ENCODE measurements around the gene NAPEPLD.
"Not testable (repeated sequence)": the region's sequence is repeated elsewhere in the genome, so short reads cannot be mapped to it uniquely, and the experiment has no call there.

Gene NAPEPLD

DNA sequence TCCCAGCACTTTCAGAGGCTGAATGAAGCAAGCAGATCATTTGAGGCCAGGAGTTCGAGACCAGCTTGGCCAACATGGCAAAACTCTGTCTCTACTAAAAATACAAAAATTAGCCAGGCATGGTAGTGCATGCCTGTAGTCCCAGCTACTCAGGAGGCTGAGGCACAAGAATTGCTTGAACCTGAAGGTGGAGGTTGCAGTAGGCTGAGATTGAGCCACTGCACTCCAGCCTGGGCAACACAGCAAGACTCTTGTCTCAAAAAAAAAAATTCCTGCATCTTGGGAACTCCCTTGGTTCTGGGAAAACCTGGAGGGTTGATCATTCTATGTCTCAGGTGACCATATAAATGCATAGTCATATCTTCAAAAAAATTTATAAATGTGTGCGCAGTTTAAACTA lies 4.1 kb downstream of the NAPEPLD start:
- not testable (repeated sequence) for DNase-seq

DNA sequence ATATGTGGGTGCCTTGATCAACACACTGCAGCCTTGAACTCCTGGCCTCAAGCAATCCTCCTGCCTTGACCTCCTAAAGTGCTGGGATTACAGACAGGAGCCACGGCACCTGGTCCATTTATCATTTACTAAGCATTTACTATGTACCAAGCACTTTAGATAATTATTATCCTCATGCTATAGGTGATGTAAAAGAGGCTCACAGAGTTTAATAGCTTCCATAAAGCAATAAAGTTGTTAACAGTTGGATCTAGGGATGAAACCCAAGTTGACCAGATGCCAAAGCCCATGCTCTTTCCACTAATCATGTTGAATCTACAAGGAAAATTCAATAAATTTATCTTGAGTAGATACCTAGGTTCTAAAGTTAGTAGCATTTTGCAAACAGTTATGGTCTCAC lies 5.0 kb downstream of the NAPEPLD start:
- no peak for DNase-seq

DNA sequence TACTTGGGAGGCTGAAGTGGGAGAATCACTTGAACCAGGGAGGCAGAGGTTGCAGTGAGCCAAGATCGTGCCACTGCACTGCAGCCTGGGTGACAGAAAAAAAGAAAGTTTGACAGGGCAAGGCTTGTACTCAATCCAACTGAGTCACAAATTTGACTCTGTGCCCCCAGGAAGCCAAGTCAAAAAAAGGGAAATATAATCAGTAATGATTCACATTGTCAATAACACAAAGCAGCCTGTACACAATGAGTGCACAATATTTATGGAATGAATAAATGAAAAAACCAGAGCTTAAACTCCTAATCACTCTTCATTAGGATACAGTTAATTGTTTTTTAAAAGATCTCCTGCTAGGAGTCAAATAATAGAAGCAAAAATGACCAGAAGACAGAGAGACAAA lies 6.4 kb downstream of the NAPEPLD start:
- DNase-seq, result no peak

DNA sequence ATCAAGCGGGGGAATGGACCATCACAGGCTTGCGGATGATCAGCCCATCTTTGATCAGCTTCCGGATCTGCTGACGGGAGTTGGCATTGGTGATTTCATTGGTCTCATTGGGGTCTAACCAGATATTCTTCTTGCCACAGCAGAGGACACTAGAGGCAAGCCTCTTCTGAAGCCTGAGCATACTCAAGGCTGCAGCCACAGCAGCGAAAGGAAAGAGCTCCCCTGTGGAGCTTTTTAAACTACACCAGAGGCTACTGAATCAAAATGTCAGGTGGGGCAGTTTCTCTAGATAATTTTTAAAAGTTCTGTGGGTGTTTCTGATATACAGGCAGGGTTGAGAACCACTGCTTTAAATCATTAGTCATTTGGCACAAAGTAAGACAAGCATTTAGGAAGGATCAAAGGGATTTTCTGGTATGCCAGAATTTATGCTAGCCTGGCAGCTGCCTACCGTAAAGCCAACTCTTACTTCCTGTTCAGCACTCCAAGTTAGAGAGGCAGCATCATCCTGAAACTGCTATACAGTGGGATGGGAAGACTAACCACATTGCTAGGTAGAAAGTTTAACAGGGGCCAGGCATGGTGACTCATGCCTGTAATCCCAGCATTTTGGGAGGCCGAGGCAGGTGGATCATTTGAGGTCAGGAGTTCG lies 7.0 kb downstream of the NAPEPLD start:
- no peak for DNase-seq

DNA sequence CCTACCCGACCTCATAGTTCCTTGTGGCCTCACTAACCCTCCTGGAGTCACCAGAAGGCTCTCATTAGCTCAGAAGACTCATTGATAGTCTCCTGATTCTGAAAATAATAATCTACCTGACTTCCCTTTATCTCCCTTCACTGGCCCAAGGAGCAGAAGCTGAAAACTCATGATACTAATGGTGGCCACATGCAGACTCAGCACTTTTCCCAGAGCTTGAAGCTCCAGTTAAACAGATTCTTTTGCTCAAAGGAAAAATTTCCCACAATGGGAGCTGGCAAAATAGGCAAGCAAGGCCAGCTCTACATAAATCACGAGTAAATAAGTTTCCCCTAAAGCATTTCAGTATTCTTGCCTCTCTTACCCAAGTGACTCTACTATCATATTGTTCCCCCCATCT lies 8.2 kb downstream of the NAPEPLD start:
- DNase-seq, result no peak

DNA sequence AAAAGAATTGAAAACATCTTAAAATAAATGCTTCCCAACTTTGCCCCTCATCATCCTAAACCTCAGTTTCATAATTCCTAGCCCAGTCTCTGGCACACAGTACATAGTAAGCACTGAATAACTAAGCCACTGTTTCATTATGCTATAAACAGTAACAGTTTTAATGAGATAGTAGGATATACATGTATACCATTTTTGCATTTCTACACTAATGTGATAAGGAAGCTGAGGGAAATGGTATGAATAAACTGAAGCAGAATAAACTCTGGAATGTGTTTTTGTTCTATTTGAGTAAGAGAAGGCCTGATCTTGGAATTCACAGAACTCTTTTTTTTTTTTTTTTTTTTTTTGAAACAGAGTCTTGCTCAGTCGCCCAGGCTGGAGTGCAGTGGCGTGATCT lies 8.8 kb downstream of the NAPEPLD start:
- no peak for DNase-seq

DNA sequence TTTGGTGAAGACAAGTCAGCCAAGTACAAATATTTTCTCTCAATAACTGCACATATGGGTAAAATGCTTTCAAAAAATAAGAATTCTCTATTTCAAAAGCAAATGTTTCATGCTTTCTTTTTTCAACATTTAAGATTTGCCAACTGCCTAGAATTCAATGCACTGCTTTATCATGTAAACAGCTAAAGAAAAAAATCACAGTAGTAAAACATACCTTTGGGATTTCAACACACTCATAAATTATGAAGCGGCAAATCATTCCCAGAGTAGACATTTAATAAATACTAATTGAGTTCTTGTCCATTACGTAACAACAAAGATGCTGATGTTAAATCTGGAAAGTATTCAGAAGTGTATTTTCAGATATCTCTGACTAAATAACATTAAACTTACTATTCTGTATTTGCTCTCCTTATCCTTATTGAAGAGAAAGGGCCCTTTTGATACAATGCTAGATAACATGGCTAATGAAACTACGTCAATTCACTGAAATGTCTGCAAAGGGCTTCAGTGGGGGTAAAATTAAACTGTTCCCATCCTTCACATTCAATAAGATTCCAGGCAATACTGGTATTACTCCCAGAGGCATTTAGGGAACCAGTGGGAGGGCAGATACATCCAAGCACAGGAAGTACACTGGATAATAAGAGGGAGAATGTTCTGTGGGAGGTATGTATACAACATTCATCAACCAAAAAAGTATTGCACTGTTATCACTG lies 13.9 kb downstream of the NAPEPLD start:
- DNase-seq, result no peak

DNA sequence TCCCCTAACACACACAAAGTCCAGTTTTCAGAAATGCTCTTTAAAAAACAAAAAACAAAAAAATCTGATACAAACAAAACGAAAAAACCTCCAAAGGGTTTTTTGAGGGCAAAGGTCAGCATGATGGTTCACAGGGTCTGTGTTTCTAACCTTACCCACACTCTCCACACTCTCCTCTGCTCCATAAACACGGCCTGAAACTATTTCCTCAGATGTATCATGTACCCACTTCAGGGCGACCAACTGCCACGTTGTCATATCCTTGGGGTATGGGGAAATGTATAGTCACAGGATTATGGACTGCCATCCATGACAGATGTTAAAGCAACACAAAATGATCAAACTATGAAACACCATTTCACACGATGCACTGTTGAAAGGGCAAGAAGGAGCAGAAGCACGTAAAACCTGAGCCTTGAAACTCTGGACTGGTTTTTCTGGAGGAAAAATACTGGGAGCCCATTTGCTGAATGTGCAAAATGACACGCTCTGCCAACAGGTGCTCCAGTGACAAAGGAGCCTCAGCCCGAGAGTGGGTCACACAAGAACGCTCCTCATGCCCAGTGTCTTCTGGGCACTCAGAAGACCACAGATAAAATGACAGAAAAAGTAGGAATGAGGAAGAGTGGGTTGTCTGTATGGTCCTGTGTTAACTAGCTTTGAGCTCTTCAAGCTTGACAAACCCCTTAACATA lies 15.8 kb downstream of the NAPEPLD start:
- DNase-seq, result no peak

DNA sequence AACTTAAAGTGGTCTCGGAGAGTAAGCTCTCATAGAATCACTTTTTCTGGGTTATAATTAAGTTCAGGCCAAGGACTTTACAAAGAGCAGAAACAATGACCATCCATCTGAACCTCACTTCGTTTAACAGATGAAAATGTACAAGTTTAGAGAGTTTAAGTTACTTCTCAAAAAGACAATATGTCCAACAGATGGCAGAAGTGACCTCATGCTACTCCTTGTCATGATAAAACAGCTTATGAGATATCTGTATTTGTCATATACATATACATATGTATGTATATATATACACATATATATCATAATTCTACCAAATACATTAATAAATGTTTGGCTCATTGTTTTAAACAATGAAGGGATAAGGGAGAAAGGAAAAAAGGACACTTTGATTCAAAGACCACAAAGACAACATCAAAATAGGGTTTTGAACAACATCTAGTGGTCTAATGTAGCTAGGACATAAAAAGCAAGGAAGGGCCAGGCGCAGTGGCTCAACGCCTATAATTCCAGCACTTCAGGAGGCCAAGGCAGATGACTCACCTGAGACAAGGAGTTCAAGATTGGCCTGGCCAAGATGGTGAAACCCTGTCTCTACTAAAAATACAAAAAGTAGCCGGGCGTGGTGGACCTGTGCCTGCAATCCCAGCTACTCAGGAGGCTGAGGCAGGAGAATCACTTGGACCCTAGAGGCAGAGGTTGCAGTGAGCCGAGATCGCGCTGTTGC lies 17.8 kb downstream of the NAPEPLD start:
- no peak for DNase-seq

DNA sequence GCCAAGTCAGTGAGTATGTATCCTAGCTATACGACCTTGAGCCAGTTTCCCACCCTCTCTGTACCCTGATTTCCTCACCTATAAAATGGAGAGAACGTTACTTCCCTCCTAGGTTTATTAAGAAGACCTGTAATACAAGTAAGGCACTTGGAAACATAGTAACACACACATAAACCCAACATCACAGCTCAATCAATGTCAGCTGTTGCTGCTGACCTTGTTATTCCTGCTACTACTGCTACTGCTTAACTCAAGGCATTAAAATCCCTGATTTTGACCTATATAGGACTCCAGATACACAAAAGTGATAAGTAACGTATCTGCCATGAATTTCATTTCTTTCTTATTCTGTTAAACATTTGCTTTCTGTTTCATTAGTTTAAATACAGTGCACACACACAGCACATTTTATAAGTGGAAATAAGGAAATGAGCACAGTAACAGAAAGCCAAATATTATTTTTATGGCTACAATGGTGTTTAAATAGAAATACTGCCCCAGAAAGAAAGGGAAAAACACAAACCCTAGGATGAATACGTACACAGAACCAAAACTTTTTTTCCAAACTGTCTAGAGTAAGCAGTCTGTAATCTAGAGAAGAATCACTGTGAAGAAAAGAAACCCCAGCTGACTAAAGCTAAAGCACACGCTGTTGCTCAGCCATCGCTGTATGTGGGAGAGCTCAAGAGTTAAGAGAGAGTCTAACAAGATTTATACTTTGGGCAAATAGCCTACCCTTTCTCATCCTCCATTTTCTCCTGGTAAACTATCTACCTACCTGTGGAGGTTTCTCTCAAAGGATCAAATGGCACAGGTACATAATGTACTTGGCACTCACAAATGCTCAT lies 19.0 kb downstream of the NAPEPLD start:
- DNase-seq, result no peak

DNA sequence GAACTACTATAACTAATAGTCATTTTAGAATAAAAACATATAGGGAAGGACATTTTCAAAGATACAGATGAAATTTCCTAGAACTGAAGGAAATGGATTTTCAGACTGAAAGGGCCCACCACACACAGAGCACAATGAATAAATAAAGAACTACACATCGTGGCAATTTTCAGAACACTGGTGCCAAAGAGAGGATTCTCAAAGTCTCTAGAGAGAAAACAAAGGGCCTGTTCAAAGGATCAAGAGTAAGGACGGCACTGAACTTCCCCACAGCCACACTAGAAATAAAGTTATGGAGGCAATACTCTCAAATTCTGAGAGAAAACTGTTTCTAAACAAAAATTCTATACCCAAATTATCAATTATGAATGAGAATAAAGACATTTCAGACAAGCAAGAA lies 21.9 kb downstream of the NAPEPLD start:
- DNase-seq, result peak in 4 of 51 donors; percentile 18 to 71 (median 42)

DNA sequence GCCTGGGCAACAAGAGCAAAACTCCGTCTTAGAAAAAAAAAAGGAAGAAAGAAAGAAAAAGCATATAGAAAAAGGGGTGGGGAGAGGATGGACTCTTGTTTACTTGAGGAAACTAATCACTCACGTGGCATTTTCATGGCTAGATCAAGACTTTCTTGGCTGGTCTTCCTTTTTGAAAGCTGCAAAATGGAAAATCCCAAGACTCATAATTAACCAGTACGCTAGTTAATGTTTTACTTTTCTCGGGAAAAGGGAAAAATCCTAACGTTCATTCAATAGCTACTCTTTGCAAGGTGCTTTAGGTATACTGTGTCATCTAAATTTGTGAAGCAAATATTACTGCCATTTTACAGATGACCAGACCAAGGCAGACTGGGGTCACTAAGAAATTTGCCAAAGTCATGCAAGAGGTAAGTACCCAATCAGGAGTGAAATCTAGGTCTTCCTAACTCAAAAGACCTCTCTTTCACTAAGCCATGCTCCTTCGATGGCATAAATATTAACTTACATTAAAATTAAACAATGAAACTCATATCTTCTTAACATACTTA lies 24.4 kb downstream of the NAPEPLD start:
- DNase-seq, result no peak

DNA sequence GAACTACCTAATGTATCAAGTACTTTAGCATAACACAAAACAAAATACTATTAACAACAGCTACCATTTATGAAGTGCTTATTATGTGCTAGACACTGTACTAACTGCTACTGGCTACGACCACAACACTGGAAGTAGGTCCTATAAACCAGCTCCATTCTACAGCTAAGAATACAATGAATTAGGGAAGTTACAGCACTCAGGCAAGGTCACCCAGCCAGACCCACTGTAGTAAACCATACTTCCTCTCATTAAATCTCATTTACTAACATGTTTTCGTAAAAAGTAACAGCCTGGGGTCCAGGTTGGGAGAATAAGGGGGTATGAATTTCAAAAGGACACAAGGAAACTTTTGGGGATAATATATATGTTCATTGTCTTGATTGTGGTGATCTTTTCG lies 25.4 kb downstream of the NAPEPLD start:
- no peak for DNase-seq

DNA sequence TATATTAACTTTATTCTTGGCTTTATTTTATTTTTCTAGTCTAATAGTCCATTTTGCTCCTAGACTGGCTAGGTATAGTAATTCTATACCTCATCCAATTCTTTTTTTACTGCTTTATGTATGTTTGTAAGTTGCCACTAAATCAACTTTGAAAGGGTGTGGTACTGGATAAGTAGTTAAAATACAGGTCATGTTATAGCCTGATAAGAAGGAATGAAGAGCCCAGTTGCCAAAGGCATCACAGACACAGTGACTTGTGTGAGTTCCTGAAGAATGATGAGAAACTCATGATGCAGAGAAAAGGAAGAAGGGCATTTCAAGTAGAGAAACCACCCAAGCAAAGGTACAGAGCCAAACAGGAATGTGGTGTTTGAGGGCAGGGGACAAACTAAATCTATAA lies 27.3 kb downstream of the NAPEPLD start:
- DNase-seq, result no peak

DNA sequence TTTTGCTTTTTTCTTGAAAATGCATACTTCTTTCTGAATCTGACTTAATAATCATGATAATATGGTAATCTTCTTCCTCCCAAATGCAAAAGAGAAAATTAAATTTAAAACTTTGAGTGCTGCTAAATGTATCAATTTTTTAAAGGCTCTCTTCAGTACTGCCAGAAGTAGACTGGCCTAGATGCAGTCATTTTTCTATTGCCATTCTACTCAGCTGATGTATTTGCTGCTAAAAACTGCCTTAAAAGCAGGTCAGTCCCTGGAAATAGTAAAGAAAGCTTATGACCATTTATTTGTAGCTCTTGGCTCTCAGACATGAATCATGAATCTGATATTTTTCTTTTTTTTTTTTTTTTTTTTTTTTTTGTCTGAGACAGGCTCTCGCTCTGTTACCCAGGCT lies 28.5 kb downstream of the NAPEPLD start:
- DNase-seq, result no peak

DNA sequence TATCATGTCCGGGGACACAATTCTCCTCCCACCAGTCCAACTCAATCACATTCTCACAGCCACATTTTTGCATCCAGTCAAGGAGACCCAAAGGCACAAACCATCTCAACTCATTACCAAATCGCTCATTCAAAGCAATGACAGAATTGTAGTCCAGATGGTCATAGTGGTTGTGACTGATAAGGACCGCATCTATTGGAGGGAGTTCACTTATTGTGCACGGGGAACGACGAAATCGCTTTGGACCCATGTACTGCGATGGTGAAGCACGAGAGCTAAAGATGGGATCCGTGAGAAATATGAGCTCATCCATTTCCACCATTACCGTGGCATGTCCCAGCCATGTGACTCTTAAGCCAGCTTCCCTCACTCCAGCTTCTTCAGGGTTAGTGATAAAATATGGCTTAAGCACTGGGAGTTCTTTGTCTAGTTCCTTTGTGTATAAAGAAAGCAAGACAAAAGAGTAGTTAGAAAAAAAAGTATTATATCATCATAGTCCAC lies 29.1 kb downstream of the NAPEPLD start:
- no peak for DNase-seq

DNA sequence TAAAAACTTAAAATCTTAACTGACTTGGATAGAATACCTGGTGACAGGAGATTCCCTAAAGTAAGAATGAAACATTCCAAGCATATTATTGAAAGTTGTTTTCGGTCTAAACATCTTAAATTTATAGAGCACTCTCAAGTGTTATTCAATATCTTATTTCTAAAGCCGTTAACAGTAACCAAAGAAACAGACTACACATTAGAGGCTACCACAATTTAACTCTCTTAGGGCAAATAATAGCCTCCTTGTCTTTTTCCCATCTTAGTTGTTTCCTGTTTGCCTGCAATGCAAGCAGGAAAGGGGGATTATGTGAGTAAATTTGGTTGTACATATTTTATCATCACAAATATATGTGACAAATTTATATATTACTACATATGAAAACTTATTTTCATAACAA lies 31.4 kb downstream of the NAPEPLD start:
- DNase-seq, result no peak

DNA sequence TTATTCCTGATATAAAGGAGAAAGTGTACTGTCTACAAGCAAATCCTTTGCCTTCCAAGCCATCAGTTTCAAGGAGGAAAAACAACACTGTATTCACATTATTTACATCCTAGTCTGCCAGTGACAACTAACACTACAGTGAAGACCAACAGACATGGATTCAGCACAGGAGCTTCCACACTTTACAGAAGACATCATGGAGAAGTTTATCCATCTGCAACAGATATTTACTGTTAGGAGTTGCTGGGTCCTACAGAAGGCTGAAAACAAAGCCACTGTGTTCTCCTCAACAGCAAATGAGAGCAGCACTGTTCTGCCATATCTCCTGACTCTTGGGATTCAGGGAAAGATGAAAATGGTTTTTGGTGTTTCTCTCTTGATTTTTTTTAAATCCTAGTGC lies 31.9 kb downstream of the NAPEPLD start:
- DNase-seq, result peak in 10 of 51 donors; percentile 10 to 72 (median 28)

DNA sequence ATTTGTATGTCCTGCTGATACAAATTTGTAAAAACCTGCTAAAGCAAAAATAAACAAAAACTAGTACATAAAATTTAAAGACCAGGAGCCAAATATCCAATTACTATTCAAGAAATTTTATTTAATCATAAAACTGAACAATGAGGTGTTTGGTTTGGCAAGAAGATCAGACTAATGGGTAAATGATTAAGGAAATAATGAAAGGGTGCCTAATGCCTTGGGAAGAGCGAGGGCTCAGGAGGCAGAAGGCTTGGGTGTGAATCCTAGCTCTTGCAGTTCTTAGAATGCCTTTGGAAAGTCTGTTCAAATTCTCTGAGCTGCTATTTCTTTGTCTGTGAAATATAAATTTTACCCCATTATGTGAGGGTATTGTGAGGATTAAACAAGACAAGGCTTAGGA lies 32.4 kb downstream of the NAPEPLD start:
- DNase-seq, result no peak

DNA sequence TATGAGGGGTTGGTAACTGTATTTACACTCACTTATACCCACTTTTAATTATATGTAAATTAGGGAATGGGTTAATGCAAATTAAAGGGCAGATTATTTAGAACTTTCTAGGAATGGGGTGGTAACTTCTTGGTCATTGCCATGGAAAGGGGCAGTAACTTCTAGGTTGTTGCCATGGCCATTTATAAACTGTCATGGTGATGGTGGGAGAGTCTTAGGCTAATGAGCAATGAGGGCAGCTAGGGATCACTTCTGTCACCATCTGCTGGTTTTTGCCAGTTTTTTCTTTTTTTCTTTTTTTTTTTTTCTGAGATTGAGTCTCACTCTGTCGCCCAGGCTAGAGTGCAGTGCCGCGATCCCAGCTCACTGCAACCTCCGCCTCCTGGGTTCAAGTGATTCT lies 33.1 kb downstream of the NAPEPLD start:
- no peak for DNase-seq

DNA sequence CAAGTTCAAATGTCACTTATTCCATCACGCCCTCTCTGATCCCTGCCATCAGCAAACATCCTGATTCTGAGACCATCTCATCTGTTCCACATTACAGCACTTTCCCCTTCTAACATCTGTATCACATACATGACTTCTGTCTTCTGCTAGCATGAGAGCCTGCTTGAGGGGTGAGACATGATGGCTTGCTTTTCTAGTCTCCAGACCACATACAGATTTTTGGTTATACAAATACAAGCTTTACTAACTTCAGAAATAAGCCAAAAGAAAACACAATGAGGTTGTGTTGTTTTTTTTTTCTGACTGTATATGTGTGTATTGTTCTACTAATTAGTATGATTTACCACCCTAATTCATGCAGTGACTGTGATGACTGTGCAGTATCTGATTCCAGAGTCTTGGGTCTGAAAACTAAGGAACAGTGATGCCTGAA lies 34.3 kb downstream of the NAPEPLD start:
- DNase-seq, result peak in 2 of 51 donors; percentile 12 to 50
